GM18517 (cell line): ENCODE measurements around the gene TRIM8.

Source experiments
- ATAC-seq: cut with Tn5 transposase; IDR thresholded peaks from one replicate; pipeline ENCODE4 v1.9.1; 2021; ENCODE audit warnings: mild to moderate bottlenecking, moderate library complexity; ENCODE audit not compliant: unreplicated experiment

The TRIM8 gene

GRCh38 chr10:102615361-102615760, 28.9 kb upstream of the TRIM8 start:
- ATAC-seq = no peak

GRCh38 chr10:102616066-102616770, 28.1 kb upstream of the TRIM8 start:
- no peak for ATAC-seq

- ATAC-seq = no peak
These were observed 27.2 kb upstream of the TRIM8 start for GRCh38 chr10:102617041-102617440.

GRCh38 chr10:102617816-102618215, 26.5 kb upstream of the TRIM8 start:
- no peak for ATAC-seq

- no peak for ATAC-seq
These were observed 24.8 kb upstream of the TRIM8 start for GRCh38 chr10:102619281-102619981.

GRCh38 chr10:102620138-102620590, 24.1 kb upstream of the TRIM8 start:
- no peak for ATAC-seq

- ATAC-seq = no peak
These were observed 23.5 kb upstream of the TRIM8 start for GRCh38 chr10:102620591-102621442.

GRCh38 chr10:102621443-102622325, 22.6 kb upstream of the TRIM8 start:
- no peak for ATAC-seq

GRCh38 chr10:102624094-102624493, 20.2 kb upstream of the TRIM8 start:
- ATAC-seq = no peak

- ATAC-seq = no peak
These were observed 19.3 kb upstream of the TRIM8 start for GRCh38 chr10:102624751-102625645.

- ATAC-seq = no peak
These were observed 18.1 kb upstream of the TRIM8 start for GRCh38 chr10:102626026-102626685.

- no peak for ATAC-seq
These were observed 17.0 kb upstream of the TRIM8 start for GRCh38 chr10:102627291-102627735.

GRCh38 chr10:102627736-102628293, 16.5 kb upstream of the TRIM8 start:
- ATAC-seq = no peak

- no peak for ATAC-seq
These were observed 15.8 kb upstream of the TRIM8 start for GRCh38 chr10:102628451-102628911.

- no peak for ATAC-seq
These were observed 14.3 kb upstream of the TRIM8 start for GRCh38 chr10:102629661-102630614.

- ATAC-seq = no peak
These were observed 13.6 kb upstream of the TRIM8 start for GRCh38 chr10:102630663-102631062.
